ENCODE data around the gene GALNT2. TPM values are rescaled to one million over a fixed set of nuclear protein-coding genes. Genes with fewer than 3 reads are reported as not detected.

Gene GALNT2
- total RNA-seq, 2 donors from 2014 or later = 47.4 to 67.3 TPM

- TF ChIP-seq, protein P1, sequence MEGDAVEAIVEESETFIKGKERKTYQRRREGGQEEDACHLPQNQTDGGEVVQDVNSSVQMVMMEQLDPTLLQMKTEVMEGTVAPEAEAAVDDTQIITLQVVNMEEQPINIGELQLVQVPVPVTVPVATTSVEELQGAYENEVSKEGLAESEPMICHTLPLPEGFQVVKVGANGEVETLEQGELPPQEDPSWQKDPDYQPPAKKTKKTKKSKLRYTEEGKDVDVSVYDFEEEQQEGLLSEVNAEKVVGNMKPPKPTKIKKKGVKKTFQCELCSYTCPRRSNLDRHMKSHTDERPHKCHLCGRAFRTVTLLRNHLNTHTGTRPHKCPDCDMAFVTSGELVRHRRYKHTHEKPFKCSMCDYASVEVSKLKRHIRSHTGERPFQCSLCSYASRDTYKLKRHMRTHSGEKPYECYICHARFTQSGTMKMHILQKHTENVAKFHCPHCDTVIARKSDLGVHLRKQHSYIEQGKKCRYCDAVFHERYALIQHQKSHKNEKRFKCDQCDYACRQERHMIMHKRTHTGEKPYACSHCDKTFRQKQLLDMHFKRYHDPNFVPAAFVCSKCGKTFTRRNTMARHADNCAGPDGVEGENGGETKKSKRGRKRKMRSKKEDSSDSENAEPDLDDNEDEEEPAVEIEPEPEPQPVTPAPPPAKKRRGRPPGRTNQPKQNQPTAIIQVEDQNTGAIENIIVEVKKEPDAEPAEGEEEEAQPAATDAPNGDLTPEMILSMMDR (IDR thresholded peaks at IDR 0.05) = no peak
- H3K4me1 ChIP-seq = no peaks in the 10 kb centered on the region
- H3K9ac ChIP-seq (ENCODE audit: low read depth in 2 of 2, low read length in 2 of 2) = no peak overlapping the region
- H3K36me3 ChIP-seq = no peaks in the 10 kb centered on the region
- no peak overlapping the region for H3K27ac ChIP-seq
- DNase-seq = no peak
- no peaks in the 10 kb centered on the region for H3K9me3 ChIP-seq
- H3K27me3 ChIP-seq = no peaks in the 10 kb centered on the region
- intact Hi-C loops (cut with DNase I) = no loop called here
- no peak overlapping the region for H3K4me3 ChIP-seq
Measured at GRCh38 chr1:230032516-230033281, 34.3 kb upstream of the GALNT2 start.

DNA sequence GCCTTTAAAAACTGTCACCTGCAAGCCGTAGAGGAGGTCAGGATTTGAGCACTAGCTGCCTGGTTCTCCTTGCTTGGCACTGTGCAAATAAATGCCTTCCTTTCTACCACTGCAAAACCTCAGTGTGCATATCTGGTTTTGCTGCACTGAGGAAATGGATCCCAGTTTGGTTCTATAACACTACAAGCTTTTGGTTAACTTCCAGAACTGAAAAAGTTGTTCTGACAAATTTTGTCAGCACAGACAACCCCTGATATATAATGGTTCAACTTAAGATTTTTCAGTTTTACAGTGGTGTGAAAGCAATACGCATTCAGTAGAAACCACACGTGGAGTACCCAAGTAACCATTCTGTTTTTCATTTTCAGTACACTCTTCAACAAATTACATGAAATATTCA is 29.8 kb upstream of the GALNT2 start:
- Histone ChIP-seq H3K4me1 (no peaks in the 10 kb centered on the region), H3K4me3 (no peak overlapping the region), H3K36me3 (no peaks in the 10 kb centered on the region), H3K9me3 (no peaks in the 10 kb centered on the region), H3K27me3 (no peaks in the 10 kb centered on the region), H3K27ac (no peak overlapping the region), H3K9ac (ENCODE audit: low read depth in 2 of 2, low read length in 2 of 2) (no peak overlapping the region)
- intact Hi-C loops (cut with DNase I) = no loop called here
- TF ChIP-seq, protein P1 (IDR thresholded peaks at IDR 0.05) = no peak
- no peak for DNase-seq

DNA sequence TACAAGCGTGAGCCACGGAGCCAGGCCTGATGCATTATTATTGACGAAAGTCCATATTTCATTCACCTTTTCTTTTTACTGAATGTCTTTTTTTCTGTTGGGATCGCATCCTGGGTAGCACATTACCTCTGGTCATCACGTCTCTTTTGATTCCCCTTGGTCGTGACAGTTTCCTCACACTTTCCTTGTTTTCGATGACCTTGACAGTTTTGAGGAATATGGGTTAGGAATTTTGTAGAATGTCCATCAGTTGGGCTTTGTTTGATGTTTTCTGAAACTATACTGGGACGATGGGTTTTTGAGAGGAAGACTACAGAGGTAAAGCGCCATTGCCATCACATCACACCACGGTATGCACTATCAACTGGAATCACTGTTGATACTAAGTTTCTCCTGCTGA is 26.6 kb upstream of the GALNT2 start:
- no peak overlapping the region for H3K9ac ChIP-seq (ENCODE audit: low read depth in 2 of 2, low read length in 2 of 2)
- TF ChIP-seq, protein P1 (IDR thresholded peaks at IDR 0.05) = no peak
- intact Hi-C loops (cut with DNase I) = no loop called here
- no peaks in the 10 kb centered on the region for H3K4me1 ChIP-seq
- no peaks in the 10 kb centered on the region for H3K36me3 ChIP-seq
- H3K27me3 ChIP-seq = no peaks in the 10 kb centered on the region
- no peaks in the 10 kb centered on the region for H3K9me3 ChIP-seq
- H3K27ac ChIP-seq = no peak overlapping the region
- DNase-seq = no peak
- no peak overlapping the region for H3K4me3 ChIP-seq

DNA sequence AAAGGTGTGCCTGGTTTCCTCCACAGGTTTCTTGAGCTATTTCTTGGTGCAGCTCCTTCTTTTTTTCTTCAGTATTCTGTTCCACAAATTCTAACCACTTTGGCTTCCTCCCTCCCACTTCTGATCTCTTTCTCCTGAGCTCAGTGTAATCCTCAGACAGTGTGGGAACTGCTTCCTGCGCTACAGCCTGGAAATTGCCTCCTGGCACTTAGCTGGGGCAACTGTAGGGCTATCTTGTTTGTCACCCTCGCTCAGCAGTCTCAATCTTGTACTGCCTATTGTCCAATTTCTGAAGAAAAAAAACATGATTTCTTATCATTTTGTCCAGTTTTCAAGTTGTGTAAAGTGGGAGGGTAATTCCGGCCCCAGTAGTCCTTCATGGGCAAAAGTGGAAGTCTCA is 24.0 kb upstream of the GALNT2 start:
- no peak overlapping the region for H3K27ac ChIP-seq
- no peaks in the 10 kb centered on the region for H3K4me1 ChIP-seq
- H3K4me3 ChIP-seq = no peak overlapping the region
- H3K9me3 ChIP-seq = no peaks in the 10 kb centered on the region
- no peaks in the 10 kb centered on the region for H3K27me3 ChIP-seq
- no peak for DNase-seq
- intact Hi-C loops (cut with DNase I) = no loop called here
- TF ChIP-seq, protein P1 (IDR thresholded peaks at IDR 0.05) = no peak
- H3K36me3 ChIP-seq = no peaks in the 10 kb centered on the region
- H3K9ac ChIP-seq (ENCODE audit: low read depth in 2 of 2, low read length in 2 of 2) = no peak overlapping the region

- Histone ChIP-seq H3K9ac (ENCODE audit: low read depth in 2 of 2, low read length in 2 of 2) (no peak overlapping the region), H3K27ac (no peak overlapping the region), H3K27me3 (no peaks in the 10 kb centered on the region), H3K36me3 (no peaks in the 10 kb centered on the region), H3K9me3 (no peaks in the 10 kb centered on the region), H3K4me1 (no peaks in the 10 kb centered on the region), H3K4me3 (no peak overlapping the region)
- TF ChIP-seq, protein P1 (IDR thresholded peaks at IDR 0.05) = no peak
- intact Hi-C loops (cut with DNase I) = no loop called here
- no peak for DNase-seq
Measured at GRCh38 chr1:230044729-230045128, 22.3 kb upstream of the GALNT2 start.

Measured in colonic mucosa (tissue), 4 donors.